Activated CD4-positive, alpha-beta T cell treated with anti-CD3 and anti-CD28 coated beads, Interleukin-2, amount 50 U/mL, for 24 hours (primary cell): ENCODE results near the gene PEX7.
"Not testable (repeated sequence)": the region's sequence is repeated elsewhere in the genome, so short reads cannot be mapped to it uniquely, and the experiment has no call there.

Experiments used
- DNase-seq, 2 donors: peaks; one replicate each; pipeline ENCODE4 v3.0.0-alpha.2; 2020; ENCODE audit warnings: low read depth in 1 of 2, low spot score in 1 of 2

The PEX7 gene

GRCh38 chr6:136790411-136791295 is 31.7 kb upstream of the PEX7 start:
- no peak for DNase-seq

GRCh38 chr6:136791296-136792094 is 30.9 kb upstream of the PEX7 start:
- peak; percentile 7 to 40 for DNase-seq

- DNase-seq: no peak
Measured at GRCh38 chr6:136792095-136792409, 30.3 kb upstream of the PEX7 start.

GRCh38 chr6:136792410-136793262 is 29.8 kb upstream of the PEX7 start, which contains the start of gene MAP3K5:
Gene MAP3K5 (minus strand): TSS chr6:136792477. CDS start chr6:136792157, 320 bp downstream.
- peak; percentile 93 to 94 for DNase-seq

- DNase-seq: no peak
Measured at GRCh38 chr6:136793363-136793762, 29.0 kb upstream of the PEX7 start.

- DNase-seq: no peak
Measured at GRCh38 chr6:136795386-136795785, 27.0 kb upstream of the PEX7 start.

- DNase-seq: no peak
Measured at GRCh38 chr6:136795996-136796395, 26.4 kb upstream of the PEX7 start.

- no peak for DNase-seq
Measured at GRCh38 chr6:136798044-136798443, 24.3 kb upstream of the PEX7 start.

- DNase-seq: no peak
Measured at GRCh38 chr6:136801581-136801980, 20.8 kb upstream of the PEX7 start.

- DNase-seq: no peak
Measured at GRCh38 chr6:136803608-136804007, 18.8 kb upstream of the PEX7 start.

- no peak for DNase-seq
Measured at GRCh38 chr6:136809091-136809860, 13.1 kb upstream of the PEX7 start.

- DNase-seq: no peak
Measured at GRCh38 chr6:136811272-136811671, 11.1 kb upstream of the PEX7 start.

- no peak for DNase-seq
Measured at GRCh38 chr6:136812174-136812573, 10.2 kb upstream of the PEX7 start.

GRCh38 chr6:136815608-136816007 is 6.8 kb upstream of the PEX7 start:
- not testable (repeated sequence) for DNase-seq

- DNase-seq: no peak
Measured at GRCh38 chr6:136816656-136817055, 5.7 kb upstream of the PEX7 start.

GRCh38 chr6:136820561-136820960 is 1.8 kb upstream of the PEX7 start:
- DNase-seq: no peak

- peak; percentile 6 to 7 for DNase-seq
Measured at GRCh38 chr6:136822046-136822375, 381 bp upstream of the PEX7 start.

GRCh38 chr6:136823128-136823660 is 802 bp downstream of the PEX7 start:
- no peak for DNase-seq

GRCh38 chr6:136826216-136826615 is 3.8 kb downstream of the PEX7 start:
- DNase-seq: no peak

- no peak for DNase-seq
Measured at GRCh38 chr6:136831873-136832562, 9.6 kb downstream of the PEX7 start.
